Progenitor cell of endocrine pancreas (in vitro differentiated cells): Measurements from ENCODE around the gene HELZ2. TPM values are rescaled to one million over a fixed set of nuclear protein-coding genes. Genes with fewer than 3 reads are reported as not detected.

ENCODE experiments used
- DNase-seq: peaks from one replicate; pipeline ENCODE4 v3.0.0; 2021; ENCODE audit warnings: low spot score; ENCODE audit not compliant: unreplicated experiment
- H3K27ac Mint-ChIP-seq: 2 replicates; pipeline ENCODE4 v1.8.0; 2021; ENCODE audit warnings: mild to moderate bottlenecking, moderate library complexity, mixed read lengths
- H3K27me3 Mint-ChIP-seq: 2 replicates; pipeline ENCODE4 v1.8.0; 2021; ENCODE audit warnings: mixed read lengths
- H3K36me3 Mint-ChIP-seq: 2 replicates; pipeline ENCODE4 v1.8.0; 2022; ENCODE audit warnings: mixed read lengths; ENCODE audit not compliant: insufficient read depth
- H3K4me1 Mint-ChIP-seq: 2 replicates; pipeline ENCODE4 v1.8.0; 2021; ENCODE audit warnings: low read depth, mixed read lengths
- H3K4me3 Mint-ChIP-seq: 2 replicates; pipeline ENCODE4 v1.8.0; 2021; ENCODE audit warnings: low read depth, mild to moderate bottlenecking, moderate library complexity, mixed read lengths
- H3K9me3 Mint-ChIP-seq: 2 replicates; pipeline ENCODE4 v1.8.0; 2021; ENCODE audit warnings: low read depth, mixed read lengths
- total RNA-seq: library from RNA; stranded (reverse); gene quantifications from 2 replicates; pipeline ENCODE4 v1.2.1, GENCODE V29; 2021
- TF ChIP-seq, protein P1 (sequence below): fragments of 200-600 bp; sonication (generic); IDR thresholded peaks from one replicate; pipeline ENCODE4 v1.5.0; 2021; ENCODE audit warnings: antibody characterized with exemption, mild to moderate bottlenecking; ENCODE audit not compliant: unreplicated experiment

The HELZ2 gene
- total RNA-seq, 1 donor from 2014 or later = 19.3 TPM

DNA sequence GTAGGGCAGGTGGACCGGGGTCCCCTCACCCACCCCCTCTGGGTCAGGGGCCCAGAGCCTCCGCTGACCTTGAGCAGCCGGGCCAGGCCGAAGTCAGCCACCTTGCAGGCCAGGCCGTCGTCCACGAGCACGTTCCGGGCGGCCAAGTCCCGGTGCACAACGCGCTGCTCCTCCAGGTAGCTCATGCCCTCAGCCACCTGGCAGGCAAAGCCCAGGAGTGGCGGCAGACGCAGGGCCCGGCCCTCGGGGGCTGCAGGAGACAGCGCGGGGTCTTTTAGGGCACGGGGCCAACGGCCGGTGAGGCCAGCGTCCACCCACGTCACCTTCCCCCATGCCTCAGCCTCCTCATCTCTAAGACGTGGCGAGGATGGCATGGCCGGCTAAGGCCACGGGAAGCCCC is 32.7 kb downstream of the HELZ2 start:
- Mint-ChIP-seq H3K27ac (no peak overlapping the region), H3K4me3 (no peak overlapping the region), H3K9me3 (no peaks in the 10 kb centered on the region), H3K36me3 (no peaks in the 10 kb centered on the region), H3K4me1 (peaks cover 3% of the 10 kb centered on the region), H3K27me3 (peaks cover 8% of the 10 kb centered on the region)
- TF ChIP-seq, protein P1, sequence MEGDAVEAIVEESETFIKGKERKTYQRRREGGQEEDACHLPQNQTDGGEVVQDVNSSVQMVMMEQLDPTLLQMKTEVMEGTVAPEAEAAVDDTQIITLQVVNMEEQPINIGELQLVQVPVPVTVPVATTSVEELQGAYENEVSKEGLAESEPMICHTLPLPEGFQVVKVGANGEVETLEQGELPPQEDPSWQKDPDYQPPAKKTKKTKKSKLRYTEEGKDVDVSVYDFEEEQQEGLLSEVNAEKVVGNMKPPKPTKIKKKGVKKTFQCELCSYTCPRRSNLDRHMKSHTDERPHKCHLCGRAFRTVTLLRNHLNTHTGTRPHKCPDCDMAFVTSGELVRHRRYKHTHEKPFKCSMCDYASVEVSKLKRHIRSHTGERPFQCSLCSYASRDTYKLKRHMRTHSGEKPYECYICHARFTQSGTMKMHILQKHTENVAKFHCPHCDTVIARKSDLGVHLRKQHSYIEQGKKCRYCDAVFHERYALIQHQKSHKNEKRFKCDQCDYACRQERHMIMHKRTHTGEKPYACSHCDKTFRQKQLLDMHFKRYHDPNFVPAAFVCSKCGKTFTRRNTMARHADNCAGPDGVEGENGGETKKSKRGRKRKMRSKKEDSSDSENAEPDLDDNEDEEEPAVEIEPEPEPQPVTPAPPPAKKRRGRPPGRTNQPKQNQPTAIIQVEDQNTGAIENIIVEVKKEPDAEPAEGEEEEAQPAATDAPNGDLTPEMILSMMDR = no peak
- DNase-seq = no peak

DNA sequence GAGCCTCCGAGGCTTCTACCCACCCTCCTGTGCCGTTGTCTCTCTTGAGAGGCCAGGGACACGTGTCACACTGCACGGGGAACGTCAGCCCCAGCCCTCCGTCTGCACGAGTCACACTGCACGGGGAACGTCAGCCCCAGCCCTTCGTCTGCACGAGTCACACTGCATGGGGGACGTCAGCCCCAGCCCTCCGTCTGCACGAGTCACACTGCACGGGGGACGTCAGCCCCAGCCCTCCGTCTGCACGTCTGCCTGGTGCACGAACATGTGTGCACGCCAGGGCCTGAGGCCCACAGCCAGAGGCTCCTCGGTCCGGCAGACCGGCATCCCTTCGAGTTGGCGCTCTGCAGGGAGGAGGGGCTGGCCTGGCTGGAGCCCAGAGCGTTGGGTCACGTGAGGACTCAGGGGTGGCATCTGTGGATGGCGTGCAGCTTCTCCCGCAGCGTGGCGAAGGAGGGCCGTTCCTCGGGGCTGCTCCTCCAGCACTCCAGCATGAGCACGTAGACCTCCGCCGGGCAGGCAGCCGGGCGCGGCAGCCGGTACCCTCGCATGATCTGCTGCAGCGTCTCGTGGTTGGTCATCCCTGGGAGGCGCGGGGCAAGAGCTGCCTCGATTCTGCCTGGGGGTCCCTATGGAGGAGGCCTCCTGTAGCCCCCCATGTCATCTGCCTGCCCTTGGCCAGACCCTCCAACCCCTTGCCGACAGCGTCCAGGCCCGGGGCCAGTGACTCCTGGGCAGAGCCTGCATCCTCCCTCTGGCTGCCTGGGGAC is 33.4 kb downstream of the HELZ2 start:
- Mint-ChIP-seq H3K4me1 (peaks cover 4% of the 10 kb centered on the region), H3K36me3 (no peaks in the 10 kb centered on the region), H3K27ac (no peak overlapping the region), H3K27me3 (peaks cover 8% of the 10 kb centered on the region), H3K4me3 (no peak overlapping the region), H3K9me3 (no peaks in the 10 kb centered on the region)
- no peak for DNase-seq
- TF ChIP-seq, protein P1 = no peak

DNA sequence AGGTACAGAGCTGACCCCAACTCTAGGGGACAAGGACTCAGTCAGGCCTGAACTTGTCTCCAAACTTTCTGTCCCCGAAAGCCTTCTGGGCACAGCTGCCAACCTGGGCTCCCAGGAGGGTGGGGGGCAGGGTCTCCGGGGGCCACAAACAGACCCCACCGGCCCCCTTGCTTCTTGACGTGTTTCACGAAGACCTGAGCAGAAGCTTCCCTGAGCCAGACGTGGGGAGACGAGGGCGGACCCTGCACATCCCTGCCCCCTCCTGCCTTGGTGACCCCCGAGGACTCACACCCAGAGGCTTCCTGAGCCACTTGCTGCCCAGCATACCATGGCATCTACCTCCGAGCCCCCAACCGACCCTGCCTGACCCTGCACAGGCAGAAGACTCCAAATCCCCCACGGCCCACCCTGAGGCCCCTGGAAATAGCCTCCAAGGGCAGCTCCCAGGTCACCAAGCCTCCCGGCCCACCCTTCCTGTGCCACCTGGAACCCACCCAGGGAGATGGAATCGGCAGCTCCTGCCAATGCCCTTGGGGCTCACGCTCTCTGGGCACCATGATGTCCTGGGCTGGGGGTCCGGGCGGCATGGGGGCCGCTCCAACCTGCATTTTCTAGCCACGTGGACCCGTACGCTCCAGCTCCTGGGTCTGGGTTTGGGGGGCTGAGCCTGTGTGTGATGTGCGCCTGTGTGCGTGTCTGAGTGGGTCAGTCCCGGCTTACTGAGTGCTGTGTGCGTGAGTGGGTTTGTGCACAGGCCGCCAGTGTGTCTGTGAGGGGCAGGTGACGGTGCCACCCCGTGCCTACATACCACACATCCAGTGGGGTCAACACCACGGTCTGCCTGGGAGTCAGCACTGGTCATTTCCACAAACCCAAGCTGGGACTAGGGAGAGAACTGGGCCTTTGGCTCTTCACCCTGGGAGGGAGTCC is 34.3 kb downstream of the HELZ2 start:
- H3K4me3 Mint-ChIP-seq = no peak overlapping the region
- TF ChIP-seq, protein P1 = no peak
- peaks cover 5% of the 10 kb centered on the region for H3K27me3 Mint-ChIP-seq
- H3K9me3 Mint-ChIP-seq = no peaks in the 10 kb centered on the region
- no peak for DNase-seq
- H3K4me1 Mint-ChIP-seq = peaks cover 1% of the 10 kb centered on the region
- H3K27ac Mint-ChIP-seq = no peak overlapping the region
- H3K36me3 Mint-ChIP-seq = no peaks in the 10 kb centered on the region

DNA sequence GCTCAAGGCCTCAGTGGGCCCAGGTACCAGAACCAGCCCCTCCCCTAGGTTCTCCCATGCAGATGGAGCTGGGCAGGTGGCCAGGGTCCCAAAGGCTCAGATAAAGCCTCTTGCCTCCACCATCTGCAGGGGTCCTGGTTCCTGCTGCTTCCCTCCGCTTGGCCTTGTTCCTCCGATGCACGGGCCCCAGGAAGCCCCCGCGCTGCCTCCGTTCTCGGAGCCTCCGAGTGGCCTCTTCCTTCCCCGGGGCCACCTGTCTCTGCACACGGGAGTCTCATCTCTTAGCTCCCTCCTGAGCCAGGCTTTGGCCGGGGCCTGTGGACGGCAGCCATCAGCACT is 35.0 kb downstream of the HELZ2 start:
- Mint-ChIP-seq H3K36me3 (no peaks in the 10 kb centered on the region), H3K27me3 (peaks cover 5% of the 10 kb centered on the region), H3K27ac (no peak overlapping the region), H3K4me1 (peaks cover 1% of the 10 kb centered on the region), H3K4me3 (no peak overlapping the region), H3K9me3 (no peaks in the 10 kb centered on the region)
- DNase-seq = no peak
- TF ChIP-seq, protein P1 = no peak

DNA sequence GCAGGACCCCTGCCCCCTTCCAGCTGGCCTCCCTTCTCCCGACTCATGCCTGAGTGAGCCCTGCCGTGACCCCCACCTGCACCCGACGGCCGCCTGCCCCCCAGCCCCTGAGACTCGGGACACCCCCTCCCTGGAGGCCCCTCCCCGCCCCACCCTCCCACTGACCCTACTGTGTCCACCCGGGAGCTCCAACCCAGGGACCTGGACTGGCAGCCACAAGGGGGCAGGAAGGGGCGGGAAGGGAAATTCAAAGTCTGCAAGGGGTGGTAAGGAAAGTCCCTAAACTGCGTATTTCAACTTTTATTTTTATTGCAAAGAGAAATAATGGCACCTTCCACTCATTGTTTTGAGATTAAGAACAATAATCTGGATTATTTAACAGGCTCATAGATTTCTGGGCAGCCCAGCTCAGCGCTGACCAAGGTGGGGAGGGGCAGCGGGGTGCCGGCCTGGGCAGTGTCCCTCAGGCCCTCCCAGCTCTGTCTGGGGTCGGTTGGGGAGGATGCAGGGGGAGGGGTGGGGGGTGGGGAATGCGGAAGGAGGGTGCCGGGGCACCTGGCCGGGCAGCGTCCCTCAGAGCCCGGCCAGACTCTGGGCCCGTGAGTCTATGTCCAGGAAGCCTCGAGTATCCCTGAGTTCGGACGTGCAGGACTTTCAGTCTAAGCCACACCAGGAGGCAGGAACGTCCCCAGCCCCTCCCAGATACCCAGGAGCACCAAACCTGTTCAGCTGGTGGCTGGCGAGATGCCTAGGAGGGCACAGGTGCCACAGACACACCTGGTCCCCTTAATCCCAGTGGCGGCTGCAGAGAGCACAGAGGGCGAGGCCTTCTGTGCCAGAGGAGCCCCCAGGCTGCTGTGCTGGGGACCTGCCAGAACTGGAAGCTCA is 35.6 kb downstream of the HELZ2 start:
- peak overlapping the region; percentile 31 for H3K4me3 Mint-ChIP-seq
- H3K9me3 Mint-ChIP-seq = no peaks in the 10 kb centered on the region
- TF ChIP-seq, protein P1 = no peak
- peaks cover under 1% of the 10 kb centered on the region for H3K27me3 Mint-ChIP-seq
- no peaks in the 10 kb centered on the region for H3K36me3 Mint-ChIP-seq
- H3K4me1 Mint-ChIP-seq = peaks cover 3% of the 10 kb centered on the region
- no peak overlapping the region for H3K27ac Mint-ChIP-seq
- no peak for DNase-seq
